ENCODE data around the gene SIK2.

DNA sequence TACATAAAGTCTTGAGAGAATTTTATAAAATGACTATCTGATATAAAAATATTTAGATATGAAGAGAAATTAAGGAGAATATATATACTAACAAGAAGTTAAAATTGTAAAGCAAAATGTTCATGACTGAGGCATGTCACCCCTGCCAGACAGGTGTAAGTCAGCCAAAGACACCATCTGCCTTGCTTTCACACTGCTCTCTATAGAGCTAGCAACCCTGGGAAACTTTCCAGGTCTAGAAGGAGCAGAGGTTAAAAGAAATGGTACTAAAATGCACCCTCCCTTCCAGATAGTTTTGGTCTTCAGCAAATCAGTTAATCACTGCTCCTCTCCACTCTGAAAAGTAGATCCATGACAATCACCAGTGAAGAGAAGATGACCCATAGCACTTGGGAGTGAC lies 147.4 kb downstream of the SIK2 start:
- TF ChIP-seq POLR2A (IDR thresholded peaks at IDR 0.05) = no peak
- TF ChIP-seq, protein P1, sequence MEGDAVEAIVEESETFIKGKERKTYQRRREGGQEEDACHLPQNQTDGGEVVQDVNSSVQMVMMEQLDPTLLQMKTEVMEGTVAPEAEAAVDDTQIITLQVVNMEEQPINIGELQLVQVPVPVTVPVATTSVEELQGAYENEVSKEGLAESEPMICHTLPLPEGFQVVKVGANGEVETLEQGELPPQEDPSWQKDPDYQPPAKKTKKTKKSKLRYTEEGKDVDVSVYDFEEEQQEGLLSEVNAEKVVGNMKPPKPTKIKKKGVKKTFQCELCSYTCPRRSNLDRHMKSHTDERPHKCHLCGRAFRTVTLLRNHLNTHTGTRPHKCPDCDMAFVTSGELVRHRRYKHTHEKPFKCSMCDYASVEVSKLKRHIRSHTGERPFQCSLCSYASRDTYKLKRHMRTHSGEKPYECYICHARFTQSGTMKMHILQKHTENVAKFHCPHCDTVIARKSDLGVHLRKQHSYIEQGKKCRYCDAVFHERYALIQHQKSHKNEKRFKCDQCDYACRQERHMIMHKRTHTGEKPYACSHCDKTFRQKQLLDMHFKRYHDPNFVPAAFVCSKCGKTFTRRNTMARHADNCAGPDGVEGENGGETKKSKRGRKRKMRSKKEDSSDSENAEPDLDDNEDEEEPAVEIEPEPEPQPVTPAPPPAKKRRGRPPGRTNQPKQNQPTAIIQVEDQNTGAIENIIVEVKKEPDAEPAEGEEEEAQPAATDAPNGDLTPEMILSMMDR (IDR thresholded peaks at IDR 0.05 in 8 of 11, conservative IDR thresholded peaks at IDR 0.05 in 3 of 11) = no peak
- no peak for TF ChIP-seq POLR2AphosphoS5 (IDR thresholded peaks at IDR 0.05)

Measured in spleen (tissue), 7 donors.